Measurements from ENCODE around the gene PDE4B. TPM values are rescaled to one million over a fixed set of nuclear protein-coding genes. Genes with fewer than 3 reads are reported as not detected.

Gene PDE4B
- total RNA-seq, 1 experiment from 2014 or later = 5.5 TPM

DNA sequence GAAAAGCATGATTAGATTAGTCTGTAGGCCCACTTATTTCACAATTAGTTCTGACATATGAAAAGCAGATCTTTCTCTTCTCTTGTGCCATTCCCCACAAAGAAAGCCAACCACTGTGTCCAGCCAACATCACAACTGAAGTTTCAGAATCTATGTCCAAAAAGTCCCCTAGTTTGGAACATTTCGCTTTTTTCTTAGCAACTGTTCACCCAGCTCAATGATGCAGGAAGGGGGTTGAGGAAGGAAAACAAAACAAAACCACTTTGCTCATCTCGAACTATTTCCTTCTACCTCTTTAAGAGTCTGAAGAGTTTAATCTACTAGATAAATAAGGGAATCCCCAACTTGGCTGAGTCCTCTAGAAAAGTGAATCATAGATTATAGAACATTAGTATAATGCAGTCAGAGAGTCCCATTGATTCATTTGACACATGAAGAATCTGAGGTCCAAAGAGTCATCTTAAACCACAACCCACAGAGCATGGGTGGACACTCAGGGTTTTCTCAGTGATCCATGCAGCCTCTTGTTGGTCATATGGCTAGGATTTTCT is 581.9 kb downstream of the PDE4B start:
- Histone ChIP-seq H3K9ac (ENCODE audit: low read length) (no peak overlapping the region), H3K4me3 (ENCODE audit: low read length) (no peak overlapping the region), H3K79me2 (ENCODE audit: low read length) (no peaks in the 10 kb centered on the region), H3K27me3 (ENCODE audit: low read length) (no peaks in the 10 kb centered on the region), H3K9me2 (replicated peaks; ENCODE audit: insufficient read depth, low read length) (no peaks in the 10 kb centered on the region), H2AFZ (ENCODE audit: low read length) (no peak overlapping the region), H3K27ac (ENCODE audit: low read length) (no peak overlapping the region), H3K4me1 (ENCODE audit: low read length) (peaks cover 58% of the 10 kb centered on the region), H3K9me3 (ENCODE audit: low read length) (no peaks in the 10 kb centered on the region), H3K4me2 (ENCODE audit: low read depth, low read length, poor library complexity, severe bottlenecking) (peak overlapping the region; percentile 30), H4K20me1 (ENCODE audit: insufficient read depth, low read depth, low read length) (no peaks in the 10 kb centered on the region), H3K36me3 (ENCODE audit: insufficient read depth, low read length) (0 out of 2 replicates have a peak, but pooled peaks cover 8% of the 10 kb centered on the region)
- no peak for DNase-seq

DNA sequence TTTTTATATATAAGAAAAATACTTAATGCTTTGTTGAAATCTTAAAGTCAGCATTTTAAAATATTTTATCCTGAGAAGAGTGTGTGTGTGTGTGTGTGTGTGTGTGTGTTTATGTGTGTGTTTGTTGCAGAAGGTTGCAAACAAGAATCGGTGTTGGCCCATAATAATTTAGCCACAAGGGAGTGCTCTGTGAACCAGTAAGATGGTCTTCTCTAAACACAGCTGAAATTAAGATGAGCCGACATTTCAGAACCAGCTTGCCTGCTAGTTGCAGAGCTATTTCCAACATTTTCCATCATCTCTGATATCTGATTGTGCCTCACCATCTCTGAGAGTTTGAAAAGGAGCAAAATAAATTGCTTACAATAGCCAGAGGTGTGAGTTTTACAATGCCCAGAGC is 582.4 kb downstream of the PDE4B start:
- H3K9me2 ChIP-seq (replicated peaks; ENCODE audit: insufficient read depth, low read length) = no peaks in the 10 kb centered on the region
- H3K4me2 ChIP-seq (ENCODE audit: low read depth, low read length, poor library complexity, severe bottlenecking) = no peak overlapping the region
- H3K36me3 ChIP-seq (ENCODE audit: insufficient read depth, low read length) = 0 out of 2 replicates have a peak, but pooled peaks cover 8% of the 10 kb centered on the region
- no peaks in the 10 kb centered on the region for H3K79me2 ChIP-seq (ENCODE audit: low read length)
- H3K9me3 ChIP-seq (ENCODE audit: low read length) = no peaks in the 10 kb centered on the region
- no peak overlapping the region for H3K27ac ChIP-seq (ENCODE audit: low read length)
- H3K9ac ChIP-seq (ENCODE audit: low read length) = no peak overlapping the region
- no peaks in the 10 kb centered on the region for H3K27me3 ChIP-seq (ENCODE audit: low read length)
- no peak for DNase-seq
- H4K20me1 ChIP-seq (ENCODE audit: insufficient read depth, low read depth, low read length) = no peaks in the 10 kb centered on the region
- H2AFZ ChIP-seq (ENCODE audit: low read length) = peak overlapping the region; percentile 28; the same call in 1 of the 2 replicates
- H3K4me3 ChIP-seq (ENCODE audit: low read length) = no peak overlapping the region
- peaks cover 62% of the 10 kb centered on the region for H3K4me1 ChIP-seq (ENCODE audit: low read length)

DNA sequence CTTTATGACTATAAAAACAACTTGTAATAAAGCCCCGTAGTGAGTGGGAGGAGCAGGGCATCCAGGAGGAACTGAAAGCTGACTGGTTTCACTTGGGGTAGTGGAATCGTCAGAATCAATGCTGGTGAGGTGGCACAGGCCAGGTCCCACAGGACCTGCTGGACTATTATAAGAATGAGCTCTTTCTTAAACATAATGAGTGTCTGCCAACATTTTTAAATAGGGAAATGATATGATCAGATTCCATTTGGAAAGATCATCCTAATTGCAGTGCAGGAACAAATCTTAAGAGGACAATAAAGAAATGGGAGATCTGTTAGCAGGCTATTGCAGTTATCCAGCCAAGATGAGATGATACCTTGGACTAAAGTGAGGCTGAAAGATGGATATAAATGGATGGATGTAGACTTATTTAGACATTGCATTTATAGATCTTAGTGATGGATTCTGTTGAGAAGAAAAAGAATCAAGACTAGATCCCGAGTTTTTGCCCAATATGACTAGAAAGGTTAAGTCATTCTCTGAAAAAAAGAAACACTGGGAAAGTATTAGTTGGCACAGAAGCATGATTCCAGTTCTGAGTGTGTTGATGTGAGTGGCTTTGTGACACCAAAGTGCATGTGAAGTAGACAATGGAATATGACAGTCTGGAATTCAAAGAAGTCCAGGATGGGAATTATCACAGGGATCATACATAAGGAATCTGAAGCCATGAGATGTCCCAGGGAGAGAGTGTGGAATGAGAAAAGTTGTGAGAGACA is 587.9 kb downstream of the PDE4B start:
- Histone ChIP-seq H3K27ac (ENCODE audit: low read length) (peak overlapping the region; percentile 89), H4K20me1 (ENCODE audit: insufficient read depth, low read depth, low read length) (no peaks in the 10 kb centered on the region), H2AFZ (ENCODE audit: low read length) (peak overlapping the region; percentile 23; the same call in 1 of the 2 replicates), H3K4me3 (ENCODE audit: low read length) (peak overlapping the region; percentile 56), H3K36me3 (ENCODE audit: insufficient read depth, low read length) (peaks cover 9% of the 10 kb centered on the region; the same call in 1 of the 2 replicates), H3K9ac (ENCODE audit: low read length) (peak overlapping the region; percentile 53), H3K4me2 (ENCODE audit: low read depth, low read length, poor library complexity, severe bottlenecking) (peak overlapping the region; percentile 84), H3K9me2 (replicated peaks; ENCODE audit: insufficient read depth, low read length) (no peaks in the 10 kb centered on the region), H3K27me3 (ENCODE audit: low read length) (no peaks in the 10 kb centered on the region), H3K9me3 (ENCODE audit: low read length) (peaks cover 9% of the 10 kb centered on the region; the same call in 1 of the 2 replicates), H3K4me1 (ENCODE audit: low read length) (peaks cover 55% of the 10 kb centered on the region), H3K79me2 (ENCODE audit: low read length) (no peaks in the 10 kb centered on the region)
- DNase-seq = peak; percentile 93

DNA sequence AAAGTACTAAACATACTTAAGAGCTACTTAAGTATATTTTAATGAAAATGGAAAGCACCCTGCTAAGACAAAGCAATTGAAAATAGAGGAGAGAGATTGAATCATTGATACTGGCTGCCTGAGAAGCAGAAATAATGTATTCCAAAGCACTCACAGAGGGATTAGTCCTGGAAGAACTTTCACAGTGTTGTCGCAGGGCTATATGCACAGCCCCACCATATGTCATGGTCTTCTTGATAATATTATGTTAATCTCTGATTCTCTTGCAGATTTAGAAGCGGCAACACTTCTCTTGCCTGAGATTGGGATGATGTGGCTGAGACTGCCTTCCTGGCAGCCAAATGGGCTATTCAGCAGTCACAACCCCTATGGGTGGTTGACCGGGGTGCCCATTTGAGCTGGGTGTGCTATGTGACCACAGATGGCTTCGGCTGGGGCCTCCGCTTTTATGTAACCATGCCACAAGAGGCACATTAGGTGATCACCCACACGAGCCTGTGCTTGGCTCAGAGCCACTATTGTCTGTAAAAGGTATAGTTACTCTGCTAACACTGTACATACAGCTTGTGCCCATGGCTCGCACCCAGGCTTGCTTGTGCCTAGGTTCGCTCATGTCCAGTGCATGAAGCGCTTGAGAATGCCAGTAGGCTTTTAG is 589.1 kb downstream of the PDE4B start:
- H4K20me1 ChIP-seq (ENCODE audit: insufficient read depth, low read depth, low read length) = no peaks in the 10 kb centered on the region
- no peaks in the 10 kb centered on the region for H3K27me3 ChIP-seq (ENCODE audit: low read length)
- DNase-seq = peak; percentile 63
- no peaks in the 10 kb centered on the region for H3K9me2 ChIP-seq (replicated peaks; ENCODE audit: insufficient read depth, low read length)
- H3K4me3 ChIP-seq (ENCODE audit: low read length) = peak overlapping the region; percentile 56
- H2AFZ ChIP-seq (ENCODE audit: low read length) = peak overlapping the region; percentile 1
- H3K4me1 ChIP-seq (ENCODE audit: low read length) = peaks cover 52% of the 10 kb centered on the region
- H3K36me3 ChIP-seq (ENCODE audit: insufficient read depth, low read length) = peaks cover 14% of the 10 kb centered on the region; the same call in 1 of the 2 replicates
- peak overlapping the region; percentile 89 for H3K27ac ChIP-seq (ENCODE audit: low read length)
- no peaks in the 10 kb centered on the region for H3K79me2 ChIP-seq (ENCODE audit: low read length)
- H3K9ac ChIP-seq (ENCODE audit: low read length) = peak overlapping the region; percentile 38
- H3K9me3 ChIP-seq (ENCODE audit: low read length) = peaks cover 13% of the 10 kb centered on the region
- peak overlapping the region; percentile 84 for H3K4me2 ChIP-seq (ENCODE audit: low read depth, low read length, poor library complexity, severe bottlenecking)

- Histone ChIP-seq H2AFZ (ENCODE audit: low read length) (no peak overlapping the region), H3K4me1 (ENCODE audit: low read length) (peaks cover 41% of the 10 kb centered on the region), H3K4me2 (ENCODE audit: low read depth, low read length, poor library complexity, severe bottlenecking) (no peak overlapping the region), H3K79me2 (ENCODE audit: low read length) (no peaks in the 10 kb centered on the region), H3K9ac (ENCODE audit: low read length) (no peak overlapping the region), H3K9me3 (ENCODE audit: low read length) (peaks cover 13% of the 10 kb centered on the region), H4K20me1 (ENCODE audit: insufficient read depth, low read depth, low read length) (no peaks in the 10 kb centered on the region), H3K27me3 (ENCODE audit: low read length) (no peaks in the 10 kb centered on the region), H3K36me3 (ENCODE audit: insufficient read depth, low read length) (peaks cover 14% of the 10 kb centered on the region; the same call in 1 of the 2 replicates), H3K9me2 (replicated peaks; ENCODE audit: insufficient read depth, low read length) (no peaks in the 10 kb centered on the region), H3K4me3 (ENCODE audit: low read length) (no peak overlapping the region), H3K27ac (ENCODE audit: low read length) (no peak overlapping the region)
- no peak for DNase-seq
Observed at GRCh38 chr1:66383168-66383567, 590.5 kb downstream of the PDE4B start.

DNA sequence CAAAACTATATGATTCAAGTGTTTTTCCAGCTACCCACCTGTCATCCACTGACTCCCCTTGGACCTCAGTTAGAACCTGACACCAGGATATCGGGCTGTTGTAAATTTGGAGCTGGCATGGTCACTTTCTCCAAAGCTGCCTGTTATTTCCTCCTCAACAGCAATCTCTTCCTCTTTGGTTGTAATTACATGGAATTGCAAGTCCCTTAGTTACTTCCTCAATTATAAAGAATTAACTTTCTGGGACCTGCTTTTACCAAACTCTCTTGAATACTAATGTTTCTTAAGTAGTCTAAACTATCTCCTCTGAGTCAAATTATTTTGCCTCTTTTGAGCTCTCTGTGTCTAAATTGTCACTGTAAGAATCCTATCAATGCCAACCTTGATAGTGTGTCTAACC is 590.9 kb downstream of the PDE4B start:
- Histone ChIP-seq H3K4me1 (ENCODE audit: low read length) (peaks cover 41% of the 10 kb centered on the region), H3K27me3 (ENCODE audit: low read length) (no peaks in the 10 kb centered on the region), H2AFZ (ENCODE audit: low read length) (no peak overlapping the region), H4K20me1 (ENCODE audit: insufficient read depth, low read depth, low read length) (no peaks in the 10 kb centered on the region), H3K9ac (ENCODE audit: low read length) (no peak overlapping the region), H3K36me3 (ENCODE audit: insufficient read depth, low read length) (peaks cover 14% of the 10 kb centered on the region; the same call in 1 of the 2 replicates), H3K27ac (ENCODE audit: low read length) (no peak overlapping the region), H3K4me2 (ENCODE audit: low read depth, low read length, poor library complexity, severe bottlenecking) (no peak overlapping the region), H3K9me3 (ENCODE audit: low read length) (peaks cover 13% of the 10 kb centered on the region), H3K4me3 (ENCODE audit: low read length) (no peak overlapping the region), H3K9me2 (replicated peaks; ENCODE audit: insufficient read depth, low read length) (no peaks in the 10 kb centered on the region), H3K79me2 (ENCODE audit: low read length) (no peaks in the 10 kb centered on the region)
- DNase-seq = no peak

DNA sequence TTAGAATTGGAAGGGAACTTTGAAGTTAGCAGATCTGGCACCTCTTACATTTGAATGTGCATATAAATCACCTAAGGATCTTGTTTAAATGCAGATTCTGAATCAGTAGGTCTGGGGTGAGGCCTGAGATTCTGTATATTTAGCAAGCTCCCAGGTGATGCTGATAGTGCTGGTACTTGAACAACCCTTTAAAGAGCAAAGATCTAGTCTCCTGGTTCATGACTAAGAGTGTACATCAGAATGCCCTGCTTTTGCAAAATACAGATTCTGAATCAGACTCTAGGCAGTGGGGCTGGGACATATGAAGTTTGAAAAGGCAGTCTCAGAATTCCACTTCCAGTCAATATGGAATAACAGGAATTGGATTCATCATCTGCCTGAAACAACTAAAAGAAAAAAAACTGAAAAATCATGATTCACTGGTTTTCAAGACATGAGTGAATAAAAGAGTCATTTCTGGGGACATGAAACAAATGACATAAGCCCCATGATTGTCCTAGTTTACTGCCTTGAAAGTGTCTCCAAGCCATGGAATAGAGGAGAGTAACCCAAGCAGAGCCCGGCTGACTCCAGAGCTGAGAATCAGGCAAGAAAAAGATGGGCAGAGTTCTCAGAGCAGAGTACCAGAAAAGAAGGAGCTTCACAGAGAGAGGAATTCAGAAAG is 591.7 kb downstream of the PDE4B start:
- peaks cover 33% of the 10 kb centered on the region for H3K4me1 ChIP-seq (ENCODE audit: low read length)
- H3K9me3 ChIP-seq (ENCODE audit: low read length) = peaks cover 13% of the 10 kb centered on the region
- H3K4me3 ChIP-seq (ENCODE audit: low read length) = no peak overlapping the region
- H2AFZ ChIP-seq (ENCODE audit: low read length) = no peak overlapping the region
- H3K36me3 ChIP-seq (ENCODE audit: insufficient read depth, low read length) = peaks cover 14% of the 10 kb centered on the region; the same call in 1 of the 2 replicates
- no peak overlapping the region for H3K27ac ChIP-seq (ENCODE audit: low read length)
- no peaks in the 10 kb centered on the region for H4K20me1 ChIP-seq (ENCODE audit: insufficient read depth, low read depth, low read length)
- H3K9ac ChIP-seq (ENCODE audit: low read length) = no peak overlapping the region
- no peaks in the 10 kb centered on the region for H3K79me2 ChIP-seq (ENCODE audit: low read length)
- no peaks in the 10 kb centered on the region for H3K9me2 ChIP-seq (replicated peaks; ENCODE audit: insufficient read depth, low read length)
- no peaks in the 10 kb centered on the region for H3K27me3 ChIP-seq (ENCODE audit: low read length)
- no peak overlapping the region for H3K4me2 ChIP-seq (ENCODE audit: low read depth, low read length, poor library complexity, severe bottlenecking)
- no peak for DNase-seq
